ENCODE data around the gene MTM1.
A peak's percentile ranks its signal among the peaks of the same experiment; 100 is the strongest.

Gene MTM1

DNA sequence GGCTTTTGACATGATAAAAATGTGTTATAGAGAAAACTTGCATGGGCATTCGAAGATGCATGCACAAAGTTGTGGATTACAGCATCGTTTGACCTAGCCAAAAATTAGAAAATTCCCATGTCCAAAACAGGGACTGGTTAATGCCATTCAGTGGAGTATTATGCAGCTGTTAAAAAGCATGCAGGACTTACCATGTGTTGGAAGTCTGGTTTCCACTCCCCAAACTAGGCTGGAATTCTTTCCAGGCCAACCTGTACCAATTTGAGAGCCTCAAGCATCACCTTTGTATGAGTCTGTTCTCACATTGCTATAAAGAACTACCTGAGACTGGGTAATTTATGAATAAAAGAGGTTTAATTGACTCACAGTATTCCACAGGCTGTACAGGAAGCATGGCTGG, 45.9 kb upstream of the MTM1 start:
- ChIA-PET POLR2A (no interaction called here), CTCF (no interaction called here)
- H3K4me1 ChIP-seq (ENCODE audit: control insufficient read depth, insufficient read depth, low read length) = no peaks in the 10 kb centered on the region
- no peak overlapping the region for H3K4me3 ChIP-seq (ENCODE audit: low read depth, low read length)
- no peak overlapping the region for H3K27ac ChIP-seq (ENCODE audit: extremely low read depth, low read depth, low read length)
- TF ChIP-seq ZNF146 (tag by site-specific recombination; IDR thresholded peaks at IDR 0.05) (peak; percentile 53; the same call in 1 of the 2 replicates), PBX3 (CRISPR knock-in tag; IDR thresholded peaks at IDR 0.05) (no peak)
- no peaks in the 10 kb centered on the region for H3K9me3 ChIP-seq (ENCODE audit: control insufficient read depth, insufficient read depth, low read depth, low read length)
- no peaks in the 10 kb centered on the region for H3K36me3 ChIP-seq (ENCODE audit: control insufficient read depth in 2 of 2, insufficient read depth in 1 of 2, low read length in 2 of 2)

- Histone ChIP-seq H3K4me3 (ENCODE audit: low read depth, low read length) (no peak overlapping the region), H3K27ac (ENCODE audit: extremely low read depth, low read depth, low read length) (no peak overlapping the region), H3K4me1 (ENCODE audit: control insufficient read depth, insufficient read depth, low read length) (no peaks in the 10 kb centered on the region), H3K9me3 (ENCODE audit: control insufficient read depth, insufficient read depth, low read depth, low read length) (no peaks in the 10 kb centered on the region), H3K36me3 (ENCODE audit: control insufficient read depth in 2 of 2, insufficient read depth in 1 of 2, low read length in 2 of 2) (no peaks in the 10 kb centered on the region)
- ChIA-PET CTCF (no interaction called here), POLR2A (no interaction called here)
- TF ChIP-seq SCRT1 (tag by site-specific recombination; IDR thresholded peaks at IDR 0.05; ENCODE audit: borderline replicate concordance) = no peak
- no peak for TF ChIP-seq SALL2 (tag by site-specific recombination; IDR thresholded peaks at IDR 0.05; ENCODE audit: borderline replicate concordance)
- no peak for TF ChIP-seq BCL11B (tag by site-specific recombination; IDR thresholded peaks at IDR 0.05; ENCODE audit: low read depth)
- TF ChIP-seq ZNF501 (tag by site-specific recombination; IDR thresholded peaks at IDR 0.05) = no peak
- TF ChIP-seq, protein P1, sequence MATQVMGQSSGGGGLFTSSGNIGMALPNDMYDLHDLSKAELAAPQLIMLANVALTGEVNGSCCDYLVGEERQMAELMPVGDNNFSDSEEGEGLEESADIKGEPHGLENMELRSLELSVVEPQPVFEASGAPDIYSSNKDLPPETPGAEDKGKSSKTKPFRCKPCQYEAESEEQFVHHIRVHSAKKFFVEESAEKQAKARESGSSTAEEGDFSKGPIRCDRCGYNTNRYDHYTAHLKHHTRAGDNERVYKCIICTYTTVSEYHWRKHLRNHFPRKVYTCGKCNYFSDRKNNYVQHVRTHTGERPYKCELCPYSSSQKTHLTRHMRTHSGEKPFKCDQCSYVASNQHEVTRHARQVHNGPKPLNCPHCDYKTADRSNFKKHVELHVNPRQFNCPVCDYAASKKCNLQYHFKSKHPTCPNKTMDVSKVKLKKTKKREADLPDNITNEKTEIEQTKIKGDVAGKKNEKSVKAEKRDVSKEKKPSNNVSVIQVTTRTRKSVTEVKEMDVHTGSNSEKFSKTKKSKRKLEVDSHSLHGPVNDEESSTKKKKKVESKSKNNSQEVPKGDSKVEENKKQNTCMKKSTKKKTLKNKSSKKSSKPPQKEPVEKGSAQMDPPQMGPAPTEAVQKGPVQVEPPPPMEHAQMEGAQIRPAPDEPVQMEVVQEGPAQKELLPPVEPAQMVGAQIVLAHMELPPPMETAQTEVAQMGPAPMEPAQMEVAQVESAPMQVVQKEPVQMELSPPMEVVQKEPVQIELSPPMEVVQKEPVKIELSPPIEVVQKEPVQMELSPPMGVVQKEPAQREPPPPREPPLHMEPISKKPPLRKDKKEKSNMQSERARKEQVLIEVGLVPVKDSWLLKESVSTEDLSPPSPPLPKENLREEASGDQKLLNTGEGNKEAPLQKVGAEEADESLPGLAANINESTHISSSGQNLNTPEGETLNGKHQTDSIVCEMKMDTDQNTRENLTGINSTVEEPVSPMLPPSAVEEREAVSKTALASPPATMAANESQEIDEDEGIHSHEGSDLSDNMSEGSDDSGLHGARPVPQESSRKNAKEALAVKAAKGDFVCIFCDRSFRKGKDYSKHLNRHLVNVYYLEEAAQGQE (tag by site-specific recombination; IDR thresholded peaks at IDR 0.05) = no peak
- TF ChIP-seq PRDM10 (tag by site-specific recombination; IDR thresholded peaks at IDR 0.05) = no peak
- no peak for TF ChIP-seq ZNF623 (tag by site-specific recombination; IDR thresholded peaks at IDR 0.05)
- TF ChIP-seq KLF1 (tag by site-specific recombination; IDR thresholded peaks at IDR 0.05) = no peak
- no peak for TF ChIP-seq ZNF280C (tag by site-specific recombination; IDR thresholded peaks at IDR 0.05)
- TF ChIP-seq EGR2 (tag by site-specific recombination; IDR thresholded peaks at IDR 0.05; ENCODE audit: low read depth) = no peak
- no peak for TF ChIP-seq TCF7L2 (IDR thresholded peaks at IDR 0.05; ENCODE audit: borderline replicate concordance, low read depth, low read length)
Measured at GRCh38 chrX:150525061-150525919, 43.1 kb upstream of the MTM1 start.
